GM23338 (cell line): Measurements from ENCODE around the gene PCGF2.

Source experiments
- CTCF ChIP-seq, 2 experiments: fragments of 200-600 bp in 1 of 2; sonication (generic) in 1 of 2; conservative IDR thresholded peaks; 2 replicates each; pipeline versions ENCODE4 v1.5.1 to v1.6.1; 2016 to 2017; ENCODE audit warnings: antibody characterized with exemption in 2 of 2, low read depth in 2 of 2, mild to moderate bottlenecking in 2 of 2, moderate library complexity in 1 of 2
- EZH2 ChIP-seq: fragments of 200-600 bp; sonication (generic); IDR thresholded peaks from one replicate; pipeline ENCODE4 v1.8.0; 2017; ENCODE audit warnings: antibody characterized with exemption, mild to moderate bottlenecking, low read depth; ENCODE audit not compliant: unreplicated experiment
- JUNB ChIP-seq: IDR thresholded peaks from one replicate; pipeline ENCODE4 v1.6.1; 2016; ENCODE audit warnings: antibody characterized with exemption; ENCODE audit not compliant: unreplicated experiment
- REST ChIP-seq: IDR thresholded peaks from one replicate; pipeline ENCODE4 v1.6.1; 2018; ENCODE audit warnings: antibody characterized with exemption; ENCODE audit not compliant: unreplicated experiment
- ZNF331 ChIP-seq: fragments of 250-450 bp; sonication (Bioruptor Pico); IDR thresholded peaks from 2 replicates; pipeline ENCODE4 v1.5.0; 2020; ENCODE audit warnings: low read depth, mild to moderate bottlenecking, moderate library complexity

GRCh38 chr17:38738686-38739085 lies 9.4 kb downstream of the PCGF2 start:
- TF ChIP-seq ZNF331, result no peak
- TF ChIP-seq JUNB, result no peak
- no peak for TF ChIP-seq CTCF (conservative IDR thresholded peaks at IDR 0.05; ENCODE audit: low read depth in 2 of 2)
- no peak for TF ChIP-seq EZH2
- no peak for TF ChIP-seq REST
